SU-DHL-6 (cell line): Measurements from ENCODE around the gene B3GNT2.

Experiments used
- CTCF ChIP-seq: fragments of 200-600 bp; sonication (generic); IDR thresholded peaks from one replicate; pipeline ENCODE4 v1.5.1; 2017; ENCODE audit warnings: antibody characterized with exemption, mild to moderate bottlenecking, low read length, moderate library complexity; ENCODE audit not compliant: insufficient read depth, poor library complexity, severe bottlenecking
- EZH2phosphoT487 ChIP-seq: fragments of 200-600 bp; sonication (generic), shearing (Covaris generic); conservative IDR thresholded peaks from 2 replicates; pipeline ENCODE4 v1.6.1; 2018; ENCODE audit warnings: mild to moderate bottlenecking, antibody characterized with exemption, low read length, moderate library complexity, mixed read lengths

- no peak for TF ChIP-seq CTCF
- no peak for TF ChIP-seq EZH2phosphoT487
Observed at GRCh38 chr2:62257466-62257865, 61.6 kb downstream of the B3GNT2 start.
